Endothelial cell of umbilical vein (primary cell): ENCODE measurements around the gene KBTBD8. TPM values are rescaled to one million over a fixed set of nuclear protein-coding genes. Genes with fewer than 3 reads are reported as not detected.

Source experiments
- BruUV-seq: library from RNA; stranded (reverse); fragments of 400-500 nt; replicated peaks from 2 replicates; lab custom pipeline; 2021; lab: Mats Ljungman, UMichigan
- CTCF ChIA-PET: fragments of 300-600, 350-600 bp; sonication (Branson Sonifier 250); formaldehyde crosslinking; loops from one replicate; lab custom pipeline; 2021; ENCODE audit warnings: antibody characterized with exemption, inconsistent platforms; lab: Charles Lee
- POLR2A ChIA-PET: fragments of 300-600, 350-600 bp; sonication (Branson Sonifier 250); formaldehyde crosslinking; loops from one replicate; lab custom pipeline; 2021; ENCODE audit warnings: antibody characterized with exemption, inconsistent platforms; lab: Charles Lee
- DNase-seq: peaks from one replicate; pipeline ENCODE4 v3.0.0-alpha.2; 2011; ENCODE audit warnings: low read depth, low spot score
- FAIRE-seq: peaks from 2 replicates; lab custom pipeline; 2011; peaks lifted over from hg19 to GRCh38; lab: Jason Lieb, UNC
- H2AFZ ChIP-seq: 2 replicates; pipeline ENCODE4 v1.6.0; 2012; ENCODE audit warnings: low read depth, low read length, control low read depth, inconsistent platforms
- H3K27ac ChIP-seq: 2 replicates; pipeline ENCODE4 v1.5.1; 2011; ENCODE audit warnings: low read depth, mild to moderate bottlenecking, control low read depth, low read length, moderate library complexity; ENCODE audit not compliant: insufficient read depth
- H3K27me3 ChIP-seq, 2 experiments: 2 replicates each; pipeline versions ENCODE4 v1.6.0 to v1.6.1; 2011; ENCODE audit warnings: low read length in 2 of 2, mixed read lengths in 1 of 2; ENCODE audit not compliant: control insufficient read depth in 2 of 2, insufficient read depth in 2 of 2
- H3K36me3 ChIP-seq, 2 experiments: 2 replicates in 1 of 2; 3 replicates in 1 of 2; pipeline ENCODE4 v1.5.1; 2011; ENCODE audit warnings: low read length in 2 of 2, mild to moderate bottlenecking in 1 of 2, moderate library complexity in 1 of 2; ENCODE audit not compliant: control insufficient read depth in 2 of 2, insufficient read depth in 2 of 2; ENCODE audit errors: extremely low read depth in 1 of 2
- H3K4me1 ChIP-seq: 3 replicates; pipeline ENCODE4 v1.5.1; 2011; ENCODE audit warnings: mild to moderate bottlenecking, low read length; ENCODE audit not compliant: control insufficient read depth, insufficient read depth; ENCODE audit errors: extremely low read depth
- H3K4me2 ChIP-seq: 2 replicates; pipeline ENCODE4 v1.6.1; 2011; ENCODE audit warnings: low read length, control low read depth, mixed read lengths; ENCODE audit not compliant: insufficient read depth
- H3K4me3 ChIP-seq, 3 experiments: fragments of 200-600 bp in 1 of 3; sonication (generic), shearing (Covaris generic) in 1 of 3; replicated peaks in 1 of 3; 2 replicates each; pipeline ENCODE4 v1.5.1; 2011 to 2016; ENCODE audit warnings: control low read depth in 3 of 3, low read length in 3 of 3, mild to moderate bottlenecking in 2 of 3, inconsistent platforms in 1 of 3, low read depth in 1 of 3, moderate library complexity in 1 of 3; ENCODE audit not compliant: insufficient read depth in 1 of 3
- H3K79me2 ChIP-seq: 2 replicates; pipeline ENCODE4 v1.6.0; 2012; ENCODE audit warnings: low read length, inconsistent platforms; ENCODE audit not compliant: control insufficient read depth, insufficient read depth
- H3K9ac ChIP-seq: replicated peaks from 2 replicates; pipeline ENCODE3; 2011; ENCODE audit warnings: low read length, control low read depth; ENCODE audit not compliant: insufficient read depth; ENCODE audit errors: extremely low read depth
- H3K9me1 ChIP-seq: replicated peaks from 3 replicates; pipeline ENCODE4 v1.6.0; 2011; ENCODE audit warnings: mild to moderate bottlenecking, low read length; ENCODE audit not compliant: control insufficient read depth, insufficient read depth; ENCODE audit errors: extremely low read depth
- H3K9me3 ChIP-seq: replicated peaks from 2 replicates; pipeline ENCODE4 v1.5.1; 2012; ENCODE audit warnings: low read length, inconsistent platforms; ENCODE audit not compliant: control insufficient read depth, insufficient read depth
- H4K20me1 ChIP-seq: replicated peaks from 2 replicates; pipeline ENCODE3; 2011; ENCODE audit warnings: mild to moderate bottlenecking, low read length; ENCODE audit not compliant: control insufficient read depth, insufficient read depth; ENCODE audit errors: extremely low read depth
- EZH2 ChIP-seq: IDR thresholded peaks from 2 replicates; pipeline ENCODE4 v1.6.1; 2012; ENCODE audit warnings: borderline replicate concordance, low read depth, mild to moderate bottlenecking, moderate library complexity, low read length, inconsistent platforms; ENCODE audit not compliant: severe bottlenecking
- FOS ChIP-seq: IDR thresholded peaks from 2 replicates; pipeline ENCODE4 v1.6.1; 2011; ENCODE audit warnings: mild to moderate bottlenecking, low read length, moderate library complexity, borderline replicate concordance; ENCODE audit not compliant: insufficient read depth
- GATA2 ChIP-seq: IDR thresholded peaks from 2 replicates; pipeline ENCODE4 v1.7.0; 2011; ENCODE audit warnings: low read depth, mild to moderate bottlenecking, moderate library complexity, mixed read lengths, low read length; ENCODE audit not compliant: insufficient read length, insufficient read depth
- JUN ChIP-seq: IDR thresholded peaks from 2 replicates; pipeline ENCODE4 v1.6.1; 2011; ENCODE audit warnings: borderline replicate concordance, low read depth; ENCODE audit not compliant: insufficient read length, insufficient read depth
- MYC ChIP-seq: IDR thresholded peaks from one replicate; pipeline ENCODE4 v1.6.1; 2011; ENCODE audit warnings: mild to moderate bottlenecking, low read depth, low read length
- POLR2A ChIP-seq: IDR thresholded peaks from 2 replicates; pipeline ENCODE4 v1.6.1; 2012; ENCODE audit warnings: low read depth, mild to moderate bottlenecking, control low read depth, low read length
- POLR2AphosphoS5 ChIP-seq: IDR thresholded peaks from 2 replicates; pipeline ENCODE4 v1.6.1; 2012; ENCODE audit warnings: low read depth, mild to moderate bottlenecking, control low read depth, low read length, moderate library complexity; ENCODE audit not compliant: insufficient read depth
- dilution Hi-C: fragments of 300-500 bp; cut with MboI; formaldehyde crosslinking; loops from one replicate; pipeline ENCODE4 v1.15.0; 2019; ENCODE audit warnings: low sequenced_read_pairs; ENCODE audit not compliant: extremely low pct_ligation_motif_present
- intact Hi-C: fragments of 100-400 bp; cut with micrococcal nuclease; formaldehyde crosslinking; loops from one replicate; pipeline ENCODE4 v1.10.0; 2022
- polyA plus RNA-seq, 4 experiments: library from polyadenylated mRNA; depleted of rRNA in 3 of 4; stranded (reverse) in 3 of 4; unstranded in 1 of 4; fragments of >200 nt; gene quantifications; 2 replicates each; pipeline versions ENCODE4 v1.2.1 to v1.2.3, GENCODE V29; 2011 to 2012; ENCODE audit warnings: missing spikeins in 1 of 4
- total RNA-seq: library from RNA; stranded (reverse); gene quantifications from 2 replicates; pipeline ENCODE4 v1.2.3, GENCODE V29; 2021
- TF ChIP-seq, protein P1 (sequence below): IDR thresholded peaks from 2 replicates; pipeline ENCODE4 v1.6.1; 2011; ENCODE audit not compliant: insufficient read depth, insufficient read length
- TF ChIP-seq, protein P2 (sequence below), 2 donors: IDR thresholded peaks; 1 replicate in 1 of 2; 2 replicates in 1 of 2; pipeline ENCODE4 v1.5.1; 2011; ENCODE audit warnings: low read length in 2 of 2, mild to moderate bottlenecking in 2 of 2, moderate library complexity in 2 of 2, control low read depth in 1 of 2, inconsistent platforms in 1 of 2, low read depth in 1 of 2; ENCODE audit not compliant: insufficient read depth in 1 of 2; ENCODE audit errors: extremely low read depth in 1 of 2

The KBTBD8 gene
- total and polyA plus RNA-seq, 2 donors (not counting 3 experiments of a cell fraction or from before 2014, with no cell fraction given), result 0.26 to 1.1 TPM

DNA sequence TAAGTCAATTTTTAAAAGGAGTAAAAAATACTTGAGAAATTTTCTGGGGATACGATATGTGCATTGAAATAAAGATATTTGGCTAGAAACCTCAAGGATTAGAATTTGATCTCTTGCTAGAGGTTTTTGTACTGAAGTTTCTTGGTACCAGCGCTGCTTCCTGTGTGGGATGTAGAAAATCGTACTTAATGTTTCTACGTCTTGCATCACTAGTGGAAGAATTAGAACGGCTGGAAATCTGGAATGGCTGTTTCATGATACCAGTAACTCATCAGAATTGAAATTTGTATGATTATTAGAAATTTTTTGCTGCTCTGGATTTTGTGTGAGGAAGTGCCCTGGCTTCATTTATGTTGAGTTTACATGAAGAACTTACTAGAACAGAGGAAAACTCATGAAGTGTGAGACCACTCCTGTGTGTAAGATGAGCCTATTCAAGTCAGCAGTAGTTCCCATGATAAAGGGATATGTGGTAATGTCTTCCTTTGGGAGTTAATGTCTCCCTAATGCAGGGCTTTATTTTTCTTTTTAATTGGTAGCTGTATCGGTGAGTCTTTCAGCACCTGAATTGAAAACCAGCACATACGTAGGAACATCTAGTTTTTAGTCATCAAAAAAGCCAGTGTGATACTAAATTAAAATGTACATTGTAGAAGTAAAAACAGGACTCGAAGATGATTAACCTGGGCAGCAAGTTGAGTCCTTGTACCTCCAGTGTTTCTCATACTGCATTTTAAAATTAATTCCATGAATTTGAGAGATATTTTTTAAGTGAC, 3.2 kb downstream of the KBTBD8 start:
- Histone ChIP-seq H3K4me3 (no peak overlapping the region), H2AFZ (no peak overlapping the region), H3K27ac (no peak overlapping the region), H3K79me2 (peaks cover 5% of the 10 kb centered on the region), H3K9me3 (no peaks in the 10 kb centered on the region), H3K4me1 (peaks cover 17% of the 10 kb centered on the region), H3K36me3 (peaks cover 0 to 8% of the 10 kb centered on the region in 2 experiments), H4K20me1 (no peaks in the 10 kb centered on the region), H3K27me3 (no peaks in the 10 kb centered on the region), H3K9me1 (no peaks in the 10 kb centered on the region), H3K4me2 (no peak overlapping the region), H3K9ac (no peak overlapping the region)
- ChIA-PET POLR2A (no interaction called here), CTCF (no interaction called here)
- DNase-seq, result no peak
- no peak for FAIRE-seq
- dilution Hi-C loops, result no loop called here
- BruUV-seq, result no TSS peak
- no peak for TF ChIP-seq MYC
- intact Hi-C loops, result no loop called here

DNA sequence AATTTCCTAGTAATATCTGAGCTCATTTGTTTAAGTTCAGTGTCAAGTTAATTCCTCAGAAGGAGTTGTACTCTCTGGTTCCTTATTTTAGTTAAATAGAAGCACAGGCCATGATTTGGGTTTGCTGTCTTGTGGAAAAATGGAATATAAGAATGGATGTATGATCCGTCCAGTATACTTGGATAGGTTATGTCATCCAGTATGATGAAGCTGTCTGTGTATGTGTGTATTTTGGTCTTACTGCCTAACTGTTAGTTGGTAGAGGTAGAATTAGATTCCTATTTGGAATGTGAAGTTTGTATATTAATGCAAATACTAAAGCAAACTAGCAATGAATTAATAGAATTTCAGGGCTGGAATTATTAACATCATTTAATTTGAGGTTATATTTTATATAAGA, 7.9 kb downstream of the KBTBD8 start:
- FAIRE-seq, result no peak
- H3K4me2 ChIP-seq, result no peak overlapping the region

More for the DNA sequence above, 7.9 kb downstream of the KBTBD8 start:
- H3K9ac ChIP-seq, result no peak overlapping the region
- CTCF ChIA-PET, result interaction anchor here (1.4 to 2.8 kb wide), 4 partner anchors 11 to 108 kb away, joined by 4 to 10 read pairs (median 7); no protein-coding TSS in a partner anchor
- DNase-seq, result no peak
- H3K9me1 ChIP-seq, result no peaks in the 10 kb centered on the region
- no peak overlapping the region for H3K4me3 ChIP-seq
- no peaks in the 10 kb centered on the region for H3K9me3 ChIP-seq
- no peak overlapping the region for H2AFZ ChIP-seq
- no peaks in the 10 kb centered on the region for H4K20me1 ChIP-seq
- H3K79me2 ChIP-seq, result peaks cover 2% of the 10 kb centered on the region
- BruUV-seq, result no TSS peak
- POLR2A ChIA-PET, result no interaction called here
- dilution Hi-C loops (no loop called here), intact Hi-C loops (no loop called here)
- no peak overlapping the region for H3K27ac ChIP-seq
- no peaks in the 10 kb centered on the region for H3K27me3 ChIP-seq
- H3K4me1 ChIP-seq, result no peaks in the 10 kb centered on the region
- TF ChIP-seq POLR2AphosphoS5, result no peak
- TF ChIP-seq MYC, result no peak
- TF ChIP-seq, protein P1, sequence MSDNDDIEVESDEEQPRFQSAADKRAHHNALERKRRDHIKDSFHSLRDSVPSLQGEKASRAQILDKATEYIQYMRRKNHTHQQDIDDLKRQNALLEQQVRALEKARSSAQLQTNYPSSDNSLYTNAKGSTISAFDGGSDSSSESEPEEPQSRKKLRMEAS, result no peak
- no peak for TF ChIP-seq EZH2
- TF ChIP-seq GATA2, result no peak
- TF ChIP-seq FOS, result no peak
- TF ChIP-seq, protein P2, sequence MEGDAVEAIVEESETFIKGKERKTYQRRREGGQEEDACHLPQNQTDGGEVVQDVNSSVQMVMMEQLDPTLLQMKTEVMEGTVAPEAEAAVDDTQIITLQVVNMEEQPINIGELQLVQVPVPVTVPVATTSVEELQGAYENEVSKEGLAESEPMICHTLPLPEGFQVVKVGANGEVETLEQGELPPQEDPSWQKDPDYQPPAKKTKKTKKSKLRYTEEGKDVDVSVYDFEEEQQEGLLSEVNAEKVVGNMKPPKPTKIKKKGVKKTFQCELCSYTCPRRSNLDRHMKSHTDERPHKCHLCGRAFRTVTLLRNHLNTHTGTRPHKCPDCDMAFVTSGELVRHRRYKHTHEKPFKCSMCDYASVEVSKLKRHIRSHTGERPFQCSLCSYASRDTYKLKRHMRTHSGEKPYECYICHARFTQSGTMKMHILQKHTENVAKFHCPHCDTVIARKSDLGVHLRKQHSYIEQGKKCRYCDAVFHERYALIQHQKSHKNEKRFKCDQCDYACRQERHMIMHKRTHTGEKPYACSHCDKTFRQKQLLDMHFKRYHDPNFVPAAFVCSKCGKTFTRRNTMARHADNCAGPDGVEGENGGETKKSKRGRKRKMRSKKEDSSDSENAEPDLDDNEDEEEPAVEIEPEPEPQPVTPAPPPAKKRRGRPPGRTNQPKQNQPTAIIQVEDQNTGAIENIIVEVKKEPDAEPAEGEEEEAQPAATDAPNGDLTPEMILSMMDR (IDR thresholded peaks at IDR 0.05; ENCODE audit: extremely low read depth in 1 of 2, insufficient read depth in 1 of 2, low read depth in 1 of 2, low read length in 2 of 2), result no peak
- TF ChIP-seq POLR2A, result no peak
- TF ChIP-seq JUN, result no peak
- H3K36me3 ChIP-seq, result peaks cover 0 to 13% of the 10 kb centered on the region in 2 experiments
